ENCODE data around the gene TNFSF9.
"Not testable (repeated sequence)": the region's sequence is repeated elsewhere in the genome, so short reads cannot be mapped to it uniquely, and the experiment has no call there.

The TNFSF9 gene

GRCh38 chr19:6532244-6532999 is 1.6 kb downstream of the TNFSF9 start:
- no peak for DNase-seq (ENCODE audit: low read depth)

DNA sequence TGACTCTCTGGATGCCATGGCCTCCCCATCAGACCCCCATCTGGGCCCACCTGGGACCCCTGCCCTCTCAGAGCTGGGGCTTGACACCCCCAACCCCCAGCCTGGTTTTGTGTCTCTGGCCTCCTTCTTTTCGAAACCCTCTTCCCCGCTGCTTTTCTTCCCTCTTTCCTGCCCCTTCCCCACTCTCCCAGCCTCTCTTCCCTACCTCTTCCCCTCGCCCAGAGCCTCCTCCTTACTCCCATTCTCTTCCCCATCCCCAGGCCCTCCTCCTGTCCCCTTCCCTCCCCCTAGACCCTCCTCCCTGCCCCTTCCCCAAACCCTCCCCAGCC is 2.1 kb downstream of the TNFSF9 start:
- no peak for DNase-seq (ENCODE audit: low read depth)

- no peak for DNase-seq (ENCODE audit: low read depth)
Observed at GRCh38 chr19:6533746-6534418, 3.1 kb downstream of the TNFSF9 start.

- no peak for DNase-seq (ENCODE audit: low read depth)
Observed at GRCh38 chr19:6534451-6535093, 3.7 kb downstream of the TNFSF9 start.

DNA sequence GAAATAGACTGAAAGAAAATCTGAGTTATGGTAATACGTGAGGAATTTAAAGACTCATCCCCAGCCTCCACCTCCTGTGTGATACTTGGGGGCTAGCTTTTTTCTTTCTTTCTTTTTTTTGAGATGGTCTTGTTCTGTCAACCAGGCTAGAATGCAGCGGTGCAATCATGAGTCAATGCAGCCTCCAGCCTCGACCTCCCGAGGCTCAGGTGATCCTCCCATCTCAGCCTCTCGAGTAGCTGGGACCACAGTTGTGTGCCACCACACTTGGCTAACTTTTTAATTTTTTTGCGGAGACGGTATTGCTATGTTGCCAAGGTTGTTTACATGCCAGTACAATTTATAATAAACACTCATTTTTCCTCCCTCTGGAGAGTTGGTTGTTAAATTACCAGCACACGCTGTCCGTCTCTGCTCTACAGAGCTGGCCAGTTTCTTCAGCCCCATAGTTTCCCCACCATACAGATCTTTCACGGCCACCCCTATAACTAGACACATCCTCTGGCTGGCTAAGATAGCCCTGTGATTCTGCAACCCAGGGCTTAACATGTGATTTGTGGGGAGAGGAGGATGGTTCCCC is 4.8 kb downstream of the TNFSF9 start:
- DNase-seq (ENCODE audit: low read depth), result no peak

GRCh38 chr19:6539514-6539913 is 8.7 kb downstream of the TNFSF9 start:
- no peak for DNase-seq (ENCODE audit: low read depth)

- no peak for DNase-seq (ENCODE audit: low read depth)
Observed at GRCh38 chr19:6540918-6541689, 10.3 kb downstream of the TNFSF9 start.

- DNase-seq (ENCODE audit: low read depth), result no peak
Observed at GRCh38 chr19:6543866-6544347, 13.1 kb downstream of the TNFSF9 start.

- DNase-seq (ENCODE audit: low read depth), result not testable (repeated sequence)
Observed at GRCh38 chr19:6550679-6551078, 19.9 kb downstream of the TNFSF9 start.

DNA sequence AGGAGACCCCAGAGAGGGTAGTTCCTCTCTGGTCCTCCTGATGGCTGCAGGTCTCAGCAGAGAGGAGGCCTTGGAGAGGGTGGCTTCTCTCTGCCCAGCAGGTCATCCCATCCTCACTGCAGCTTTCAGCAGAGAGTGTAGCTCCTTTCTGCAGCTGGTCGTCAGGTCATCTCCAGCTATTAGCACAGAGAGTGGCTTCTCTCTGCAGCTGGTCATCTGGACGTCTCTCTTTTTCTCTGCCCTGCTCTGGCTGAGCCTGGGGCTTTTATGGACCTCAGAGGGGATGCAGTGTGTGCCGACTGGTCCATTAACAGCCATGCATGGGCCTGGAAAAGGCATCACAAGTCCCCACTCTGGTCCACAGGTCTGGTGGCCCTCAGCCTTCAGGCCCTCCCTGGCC is 20.3 kb downstream of the TNFSF9 start:
- no peak for DNase-seq (ENCODE audit: low read depth)

- DNase-seq (ENCODE audit: low read depth), result no peak
Observed at GRCh38 chr19:6551607-6552450, 21.0 kb downstream of the TNFSF9 start.

DNA sequence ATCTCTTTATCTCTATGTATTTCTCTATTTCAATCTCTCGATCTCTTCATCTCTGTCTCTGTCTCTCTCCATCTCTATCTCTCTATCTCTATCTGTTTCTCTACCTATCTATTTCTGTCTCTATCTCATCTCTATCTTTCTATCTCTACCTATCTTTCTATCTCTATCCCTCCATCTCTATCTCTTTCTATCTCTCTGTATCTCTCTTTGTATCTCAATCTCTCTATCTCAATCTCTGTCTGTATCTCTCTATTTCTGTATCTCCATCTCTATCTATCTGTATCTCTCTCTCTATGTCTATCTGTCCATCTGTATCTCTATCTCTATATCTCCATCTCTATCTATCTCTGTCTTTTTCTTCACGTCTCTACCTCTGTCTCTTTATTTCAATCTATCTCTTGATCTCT is 25.2 kb downstream of the TNFSF9 start:
- no peak for DNase-seq (ENCODE audit: low read depth)

- no peak for DNase-seq (ENCODE audit: low read depth)
Observed at GRCh38 chr19:6556480-6557195, 25.8 kb downstream of the TNFSF9 start.

DNA sequence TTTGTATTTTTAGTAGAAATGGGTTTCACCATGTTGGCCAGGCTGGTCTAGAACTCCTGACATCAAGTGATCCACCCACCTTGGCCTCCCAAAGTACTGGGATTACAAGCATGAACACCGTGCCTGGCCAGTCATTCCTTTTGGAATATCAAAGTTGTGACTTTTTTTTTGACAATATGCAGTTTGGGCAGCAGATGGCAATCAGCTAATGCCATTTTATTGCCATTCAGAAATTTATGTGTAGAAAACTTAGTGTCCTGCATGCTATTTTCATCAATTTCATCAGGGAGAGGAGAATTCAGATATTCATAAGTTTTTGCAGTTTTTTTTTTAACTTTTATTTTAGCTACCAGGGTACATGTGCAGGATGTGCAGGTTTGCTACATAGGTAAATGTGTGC is 31.6 kb downstream of the TNFSF9 start:
- DNase-seq (ENCODE audit: low read depth), result not testable (repeated sequence)

GRCh38 chr19:6564393-6564792 is 33.6 kb downstream of the TNFSF9 start:
- peak; percentile 13 for DNase-seq (ENCODE audit: low read depth)

DNA sequence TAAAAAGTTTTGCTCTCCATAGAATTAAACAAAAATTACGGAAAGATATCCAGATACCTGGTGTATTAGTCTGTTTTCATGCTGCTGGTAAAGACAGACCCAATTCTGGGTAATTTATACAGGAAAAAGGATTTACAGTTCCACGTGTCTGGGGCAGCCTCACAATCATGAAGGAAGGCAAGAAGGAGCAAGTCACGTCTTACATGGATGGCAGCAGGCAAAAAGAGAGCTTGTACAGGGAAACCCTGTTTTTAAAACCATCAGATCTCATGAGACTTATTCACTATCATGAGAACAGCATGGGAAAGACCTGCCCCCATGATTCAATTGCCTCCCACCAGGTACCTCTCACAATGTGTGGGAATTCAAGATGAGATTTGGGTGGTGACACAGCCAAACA is 35.9 kb downstream of the TNFSF9 start:
- not testable (repeated sequence) for DNase-seq (ENCODE audit: low read depth)

GRCh38 chr19:6568010-6568526 is 37.2 kb downstream of the TNFSF9 start:
- DNase-seq (ENCODE audit: low read depth), result no peak

- DNase-seq (ENCODE audit: low read depth), result no peak
Observed at GRCh38 chr19:6568816-6569215, 38.0 kb downstream of the TNFSF9 start.

DNA sequence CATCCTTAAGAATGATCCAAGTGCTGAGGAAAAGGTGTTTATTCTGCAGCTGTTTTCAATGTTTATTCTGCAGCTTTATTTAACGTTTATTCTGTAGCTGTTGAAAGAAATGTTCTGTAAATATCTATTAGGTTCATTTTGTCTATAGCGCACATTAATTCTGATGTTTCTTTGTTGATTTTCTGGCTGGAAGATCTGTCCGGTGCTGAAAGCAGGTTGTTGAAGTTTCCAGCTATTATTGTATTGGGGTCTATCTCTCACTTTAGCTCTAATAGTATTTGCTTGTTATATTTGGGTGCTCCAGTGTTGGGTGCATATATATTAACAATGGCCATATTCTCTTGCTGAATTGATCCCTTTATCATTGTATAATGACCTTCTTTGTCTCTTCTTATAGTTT is 39.9 kb downstream of the TNFSF9 start:
- no peak for DNase-seq (ENCODE audit: low read depth)

GRCh38 chr19:6571167-6571566 is 40.3 kb downstream of the TNFSF9 start:
- DNase-seq (ENCODE audit: low read depth), result no peak

Measured in EH (cell line).